ENCODE measurements around the gene PIAS2.
"Not testable (repeated sequence)": the region's sequence is repeated elsewhere in the genome, so short reads cannot be mapped to it uniquely, and the experiment has no call there.

The PIAS2 gene

GRCh38 chr18:46903406-46903805 lies 13.9 kb downstream of the PIAS2 start:
- no peak for DNase-seq

GRCh38 chr18:46899274-46899948 lies 17.9 kb downstream of the PIAS2 start:
- no peak for DNase-seq

- no peak for DNase-seq
These were observed 23.2 kb downstream of the PIAS2 start for GRCh38 chr18:46894124-46894523.

GRCh38 chr18:46893360-46893759 lies 23.9 kb downstream of the PIAS2 start:
- no peak for DNase-seq

- no peak for DNase-seq
These were observed 24.5 kb downstream of the PIAS2 start for GRCh38 chr18:46892842-46893241.

- DNase-seq: no peak
These were observed 25.5 kb downstream of the PIAS2 start for GRCh38 chr18:46891742-46892214.

- no peak for DNase-seq
These were observed 28.3 kb downstream of the PIAS2 start for GRCh38 chr18:46888965-46889364.

- DNase-seq: no peak
These were observed 30.4 kb downstream of the PIAS2 start for GRCh38 chr18:46886893-46887292.

- DNase-seq: no peak
These were observed 34.1 kb downstream of the PIAS2 start for GRCh38 chr18:46883180-46883579.

GRCh38 chr18:46877329-46877987 lies 39.8 kb downstream of the PIAS2 start:
- DNase-seq: no peak

GRCh38 chr18:46868169-46868921 lies 49.0 kb downstream of the PIAS2 start:
- DNase-seq: no peak

GRCh38 chr18:46867367-46868143 lies 49.8 kb downstream of the PIAS2 start:
- DNase-seq: no peak

GRCh38 chr18:46866523-46866922 lies 50.8 kb downstream of the PIAS2 start:
- no peak for DNase-seq

GRCh38 chr18:46865245-46865644 lies 52.1 kb downstream of the PIAS2 start:
- not testable (repeated sequence) for DNase-seq

GRCh38 chr18:46859855-46860254 lies 57.5 kb downstream of the PIAS2 start:
- DNase-seq: no peak

GRCh38 chr18:46858290-46858689 lies 59.0 kb downstream of the PIAS2 start:
- DNase-seq: no peak

GRCh38 chr18:46856973-46857372 lies 60.3 kb downstream of the PIAS2 start:
- DNase-seq: no peak

- no peak for DNase-seq
These were observed 68.3 kb downstream of the PIAS2 start for GRCh38 chr18:46849007-46849406.

- no peak for DNase-seq
These were observed 73.9 kb downstream of the PIAS2 start for GRCh38 chr18:46843372-46843771.

GRCh38 chr18:46842583-46842982 lies 74.7 kb downstream of the PIAS2 start:
- DNase-seq: no peak

GRCh38 chr18:46833899-46834298 lies 83.4 kb downstream of the PIAS2 start:
- no peak for DNase-seq

GRCh38 chr18:46832849-46833248 lies 84.5 kb downstream of the PIAS2 start:
- DNase-seq: no peak

GRCh38 chr18:46832422-46832821 lies 84.9 kb downstream of the PIAS2 start:
- not testable (repeated sequence) for DNase-seq

All from SIG-M5 (cell line).